ENCODE results near the gene FSIP1. TPM values are rescaled to one million over a fixed set of nuclear protein-coding genes. Genes with fewer than 3 reads are reported as not detected.

FSIP1 gene
- total and polyA plus RNA-seq, 9 of the 15 experiments (the other 6 are each of a cell fraction or from before 2014, with no cell fraction given): 0.07 to 0.51 (median 0.29) TPM

DNA sequence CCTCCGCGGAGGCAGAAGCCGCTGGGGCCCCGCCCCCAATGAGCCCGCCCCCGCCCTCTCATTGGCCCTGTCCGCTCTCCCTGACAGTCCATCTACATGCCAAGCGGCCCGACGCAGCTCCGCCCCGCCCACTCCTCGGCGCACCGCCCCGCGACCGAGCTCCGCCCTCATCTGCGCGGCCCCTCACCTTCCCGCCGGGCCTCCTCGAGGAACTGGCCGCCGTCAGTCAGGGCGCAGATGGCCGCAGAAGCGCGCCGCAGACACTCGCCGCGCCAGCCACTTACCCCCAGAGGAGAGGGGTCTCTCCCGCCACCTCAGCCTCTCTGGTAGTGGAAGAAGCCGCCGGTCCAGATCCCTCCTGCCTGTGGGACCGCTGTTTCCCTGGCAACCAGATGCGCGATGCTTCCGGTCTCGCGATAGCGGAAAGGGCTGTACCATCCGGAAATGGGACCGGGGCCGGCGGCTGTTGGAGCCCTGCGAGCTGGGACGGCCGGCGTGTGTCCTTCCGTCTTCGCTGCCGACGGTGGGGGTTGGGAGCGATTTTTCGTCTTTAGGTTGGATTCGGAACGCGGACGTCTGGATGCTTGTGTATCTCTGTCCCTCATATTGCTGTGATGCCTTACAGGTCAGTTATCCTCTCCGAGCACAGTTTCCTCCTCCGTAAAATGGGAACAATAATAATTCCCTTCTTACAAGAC, at the start of gene FSIP1 (continued):
- TF ChIP-seq, protein P1, sequence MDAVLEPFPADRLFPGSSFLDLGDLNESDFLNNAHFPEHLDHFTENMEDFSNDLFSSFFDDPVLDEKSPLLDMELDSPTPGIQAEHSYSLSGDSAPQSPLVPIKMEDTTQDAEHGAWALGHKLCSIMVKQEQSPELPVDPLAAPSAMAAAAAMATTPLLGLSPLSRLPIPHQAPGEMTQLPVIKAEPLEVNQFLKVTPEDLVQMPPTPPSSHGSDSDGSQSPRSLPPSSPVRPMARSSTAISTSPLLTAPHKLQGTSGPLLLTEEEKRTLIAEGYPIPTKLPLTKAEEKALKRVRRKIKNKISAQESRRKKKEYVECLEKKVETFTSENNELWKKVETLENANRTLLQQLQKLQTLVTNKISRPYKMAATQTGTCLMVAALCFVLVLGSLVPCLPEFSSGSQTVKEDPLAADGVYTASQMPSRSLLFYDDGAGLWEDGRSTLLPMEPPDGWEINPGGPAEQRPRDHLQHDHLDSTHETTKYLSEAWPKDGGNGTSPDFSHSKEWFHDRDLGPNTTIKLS (IDR thresholded peaks at IDR 0.05; ENCODE audit: borderline replicate concordance, low read depth): peak; percentile 93
- TF ChIP-seq SIN3A (IDR thresholded peaks at IDR 0.05; ENCODE audit: borderline replicate concordance in 2 of 2, control insufficient read depth in 1 of 2, low read depth in 2 of 2, low read length in 2 of 2) (peak; percentile 87 to 89; a peak in 3 of 4 replicates), CHD1 (IDR thresholded peaks at IDR 0.05; ENCODE audit: low read length) (no peak), MAFG (tag; conservative IDR thresholded peaks at IDR 0.05) (no peak), ELF4 (CRISPR knock-in tag; IDR thresholded peaks at IDR 0.05) (no peak), ZBTB7A (IDR thresholded peaks at IDR 0.05; ENCODE audit: borderline replicate concordance, control insufficient read depth, low read depth, low read length) (peak; percentile 21; the same call in 1 of the 2 replicates), TBL1XR1 (IDR thresholded peaks at IDR 0.05; ENCODE audit: low read length in 2 of 2) (no peak), ETS2 (tag; IDR thresholded peaks at IDR 0.05; ENCODE audit: borderline replicate concordance, poor library complexity, severe bottlenecking) (no peak), ZNF134 (CRISPR knock-in tag; conservative IDR thresholded peaks at IDR 0.05) (no peak), BRD4 (IDR thresholded peaks at IDR 0.05) (no peak), SIRT6 (IDR thresholded peaks at IDR 0.05; ENCODE audit: low read depth, low read length) (no peak), MCM3 (IDR thresholded peaks at IDR 0.05) (no peak), MEIS2 (IDR thresholded peaks at IDR 0.05; ENCODE audit: partially characterized antibody) (no peak)
- TF ChIP-seq, protein P2, sequence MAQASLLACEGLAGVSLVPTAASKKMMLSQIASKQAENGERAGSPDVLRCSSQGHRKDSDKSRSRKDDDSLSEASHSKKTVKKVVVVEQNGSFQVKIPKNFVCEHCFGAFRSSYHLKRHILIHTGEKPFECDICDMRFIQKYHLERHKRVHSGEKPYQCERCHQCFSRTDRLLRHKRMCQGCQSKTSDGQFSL (CRISPR knock-in tag; IDR thresholded peaks at IDR 0.05): no peak
- TF ChIP-seq, protein P2 (tag; IDR thresholded peaks at IDR 0.05): no peak
- TF ChIP-seq, protein P3, sequence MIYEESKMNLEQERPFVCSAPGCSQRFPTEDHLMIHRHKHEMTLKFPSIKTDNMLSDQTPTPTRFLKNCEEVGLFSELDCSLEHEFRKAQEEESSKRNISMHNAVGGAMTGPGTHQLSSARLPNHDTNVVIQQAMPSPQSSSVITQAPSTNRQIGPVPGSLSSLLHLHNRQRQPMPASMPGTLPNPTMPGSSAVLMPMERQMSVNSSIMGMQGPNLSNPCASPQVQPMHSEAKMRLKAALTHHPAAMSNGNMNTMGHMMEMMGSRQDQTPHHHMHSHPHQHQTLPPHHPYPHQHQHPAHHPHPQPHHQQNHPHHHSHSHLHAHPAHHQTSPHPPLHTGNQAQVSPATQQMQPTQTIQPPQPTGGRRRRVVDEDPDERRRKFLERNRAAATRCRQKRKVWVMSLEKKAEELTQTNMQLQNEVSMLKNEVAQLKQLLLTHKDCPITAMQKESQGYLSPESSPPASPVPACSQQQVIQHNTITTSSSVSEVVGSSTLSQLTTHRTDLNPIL (CRISPR knock-in tag; IDR thresholded peaks at IDR 0.05): no peak
- TF ChIP-seq, protein P4, sequence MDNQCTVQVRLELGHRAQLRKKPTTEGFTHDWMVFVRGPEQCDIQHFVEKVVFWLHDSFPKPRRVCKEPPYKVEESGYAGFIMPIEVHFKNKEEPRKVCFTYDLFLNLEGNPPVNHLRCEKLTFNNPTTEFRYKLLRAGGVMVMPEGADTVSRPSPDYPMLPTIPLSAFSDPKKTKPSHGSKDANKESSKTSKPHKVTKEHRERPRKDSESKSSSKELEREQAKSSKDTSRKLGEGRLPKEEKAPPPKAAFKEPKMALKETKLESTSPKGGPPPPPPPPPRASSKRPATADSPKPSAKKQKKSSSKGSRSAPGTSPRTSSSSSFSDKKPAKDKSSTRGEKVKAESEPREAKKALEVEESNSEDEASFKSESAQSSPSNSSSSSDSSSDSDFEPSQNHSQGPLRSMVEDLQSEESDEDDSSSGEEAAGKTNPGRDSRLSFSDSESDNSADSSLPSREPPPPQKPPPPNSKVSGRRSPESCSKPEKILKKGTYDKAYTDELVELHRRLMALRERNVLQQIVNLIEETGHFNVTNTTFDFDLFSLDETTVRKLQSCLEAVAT (IDR thresholded peaks at IDR 0.05): no peak
- TF ChIP-seq, protein P5, sequence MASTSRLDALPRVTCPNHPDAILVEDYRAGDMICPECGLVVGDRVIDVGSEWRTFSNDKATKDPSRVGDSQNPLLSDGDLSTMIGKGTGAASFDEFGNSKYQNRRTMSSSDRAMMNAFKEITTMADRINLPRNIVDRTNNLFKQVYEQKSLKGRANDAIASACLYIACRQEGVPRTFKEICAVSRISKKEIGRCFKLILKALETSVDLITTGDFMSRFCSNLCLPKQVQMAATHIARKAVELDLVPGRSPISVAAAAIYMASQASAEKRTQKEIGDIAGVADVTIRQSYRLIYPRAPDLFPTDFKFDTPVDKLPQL (IDR thresholded peaks at IDR 0.05; ENCODE audit: extremely low read depth, insufficient read length): no peak
- TF ChIP-seq, protein P6, sequence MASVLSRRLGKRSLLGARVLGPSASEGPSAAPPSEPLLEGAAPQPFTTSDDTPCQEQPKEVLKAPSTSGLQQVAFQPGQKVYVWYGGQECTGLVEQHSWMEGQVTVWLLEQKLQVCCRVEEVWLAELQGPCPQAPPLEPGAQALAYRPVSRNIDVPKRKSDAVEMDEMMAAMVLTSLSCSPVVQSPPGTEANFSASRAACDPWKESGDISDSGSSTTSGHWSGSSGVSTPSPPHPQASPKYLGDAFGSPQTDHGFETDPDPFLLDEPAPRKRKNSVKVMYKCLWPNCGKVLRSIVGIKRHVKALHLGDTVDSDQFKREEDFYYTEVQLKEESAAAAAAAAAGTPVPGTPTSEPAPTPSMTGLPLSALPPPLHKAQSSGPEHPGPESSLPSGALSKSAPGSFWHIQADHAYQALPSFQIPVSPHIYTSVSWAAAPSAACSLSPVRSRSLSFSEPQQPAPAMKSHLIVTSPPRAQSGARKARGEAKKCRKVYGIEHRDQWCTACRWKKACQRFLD (CRISPR knock-in tag; IDR thresholded peaks at IDR 0.05): peak; percentile 52; the same call in 1 of the 2 replicates

Data from K562 (cell line).